CD4-positive, alpha-beta T cell treated with Interleukin-15 for 1 hour (primary cell): ENCODE data around the gene SPEM3.
A peak's percentile ranks its signal among the peaks of the same experiment; 100 is the strongest.

Experiments used
- DNase-seq: peaks from one replicate; pipeline ENCODE4 v3.0.0-alpha.2; 2020

Gene SPEM3

GRCh38 chr17:7428557-7428956 is at the start of gene SPEM3:
TSS of gene SPEM3 (plus strand) at chr17:7428857. CDS start at chr17:7428903, 46 bp downstream.
- DNase-seq, result no peak

GRCh38 chr17:7379134-7379533 is 49.5 kb upstream of the SPEM3 start:
- DNase-seq, result no peak

GRCh38 chr17:7380321-7380720 is 48.3 kb upstream of the SPEM3 start:
- no peak for DNase-seq

- no peak for DNase-seq
Observed at GRCh38 chr17:7380855-7381683, 47.6 kb upstream of the SPEM3 start, which contains the start of gene TNK1. TSS of gene TNK1 (plus strand) at chr17:7381089. CDS start at chr17:7382927, 1,838 bp downstream.

GRCh38 chr17:7382901-7383300 is 45.8 kb upstream of the SPEM3 start:
- DNase-seq, result no peak

- no peak for DNase-seq
Observed at GRCh38 chr17:7383371-7383741, 45.3 kb upstream of the SPEM3 start.

GRCh38 chr17:7383742-7384488 is 44.7 kb upstream of the SPEM3 start:
- DNase-seq, result peak; percentile 81

GRCh38 chr17:7384489-7385081 is 44.1 kb upstream of the SPEM3 start:
- no peak for DNase-seq

- no peak for DNase-seq
Observed at GRCh38 chr17:7388856-7389255, 39.8 kb upstream of the SPEM3 start.

- no peak for DNase-seq
Observed at GRCh38 chr17:7389924-7390910, 38.4 kb upstream of the SPEM3 start.

- DNase-seq, result no peak
Observed at GRCh38 chr17:7391307-7391706, 37.4 kb upstream of the SPEM3 start.

- DNase-seq, result no peak
Observed at GRCh38 chr17:7392696-7393612, 35.7 kb upstream of the SPEM3 start.

GRCh38 chr17:7393613-7394451 is 34.8 kb upstream of the SPEM3 start:
- peak; percentile 79 for DNase-seq

- DNase-seq, result peak; percentile 81
Observed at GRCh38 chr17:7394452-7395191, 34.0 kb upstream of the SPEM3 start, which contains the start of gene PLSCR3. TSS of gene PLSCR3 (minus strand) at chr17:7394525. CDS start at chr17:7394110, 415 bp downstream.

GRCh38 chr17:7396147-7396546 is 32.5 kb upstream of the SPEM3 start:
- DNase-seq, result no peak

GRCh38 chr17:7398612-7399011 is 30.0 kb upstream of the SPEM3 start:
- no peak for DNase-seq

- no peak for DNase-seq
Observed at GRCh38 chr17:7403043-7403726, 25.5 kb upstream of the SPEM3 start.

- no peak for DNase-seq
Observed at GRCh38 chr17:7403727-7403976, 25.0 kb upstream of the SPEM3 start.
